ENCODE measurements around the gene SEPSECS. TPM values are rescaled to one million over a fixed set of nuclear protein-coding genes. Genes with fewer than 3 reads are reported as not detected.

Gene SEPSECS
- total RNA-seq, 1 donor = 8.8 TPM

DNA sequence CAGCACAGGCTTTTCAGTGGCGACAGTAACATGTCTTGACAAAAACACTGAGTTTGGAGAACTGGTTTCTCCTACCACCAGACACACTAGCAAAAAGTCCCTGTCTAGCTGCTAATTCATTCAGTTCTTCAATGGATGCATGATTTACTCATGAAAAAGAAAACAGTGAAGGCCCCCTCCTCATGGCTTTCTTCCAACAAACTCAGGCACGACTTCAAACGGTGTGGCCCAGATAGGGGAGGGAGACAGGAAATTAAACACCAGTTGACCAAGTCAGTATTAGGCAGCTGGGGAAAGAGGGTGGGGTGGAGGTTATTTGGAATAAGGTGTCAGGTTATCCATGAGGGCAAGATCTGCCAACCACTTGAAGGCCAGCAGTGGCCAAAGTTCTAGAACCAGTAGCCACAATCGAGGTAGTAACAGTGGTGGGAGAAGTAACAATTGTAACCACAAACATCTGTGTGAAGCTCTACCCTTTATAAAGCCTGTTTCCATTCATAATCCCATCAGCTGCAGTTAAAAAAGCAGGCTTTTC lies 60.2 kb downstream of the SEPSECS start:
- H3K4me3 ChIP-seq (ENCODE audit: low read depth, low read length) = no peak overlapping the region
- peak; percentile 43 for DNase-seq (ENCODE audit: low read depth)
- TF ChIP-seq CTCF (IDR thresholded peaks at IDR 0.05; ENCODE audit: insufficient read depth, low read length) = no peak

- TF ChIP-seq CTCF (IDR thresholded peaks at IDR 0.05; ENCODE audit: insufficient read depth, low read length) = no peak
- peak overlapping the region; percentile 32 for H3K4me3 ChIP-seq (ENCODE audit: low read depth, low read length)
- DNase-seq (ENCODE audit: low read depth) = peak; percentile 84
These were observed 61.0 kb downstream of the SEPSECS start for GRCh38 chr4:25098964-25099891.

GRCh38 chr4:25096981-25097443 lies 63.2 kb downstream of the SEPSECS start:
- no peak for TF ChIP-seq CTCF (IDR thresholded peaks at IDR 0.05; ENCODE audit: insufficient read depth, low read length)
- no peak overlapping the region for H3K4me3 ChIP-seq (ENCODE audit: low read depth, low read length)
- no peak for DNase-seq (ENCODE audit: low read depth)

GRCh38 chr4:25096251-25096980 lies 63.8 kb downstream of the SEPSECS start:
- TF ChIP-seq CTCF (IDR thresholded peaks at IDR 0.05; ENCODE audit: insufficient read depth, low read length) = no peak
- DNase-seq (ENCODE audit: low read depth) = no peak

GRCh38 chr4:25095837-25096236 lies 64.4 kb downstream of the SEPSECS start:
- H3K4me3 ChIP-seq (ENCODE audit: low read depth, low read length) = no peak overlapping the region
- DNase-seq (ENCODE audit: low read depth) = no peak
- TF ChIP-seq CTCF (IDR thresholded peaks at IDR 0.05; ENCODE audit: insufficient read depth, low read length) = no peak

More at GRCh38 chr4:25096251-25096980, 63.8 kb downstream of the SEPSECS start:
- H3K4me3 ChIP-seq (ENCODE audit: low read depth, low read length) = no peak overlapping the region

DNA sequence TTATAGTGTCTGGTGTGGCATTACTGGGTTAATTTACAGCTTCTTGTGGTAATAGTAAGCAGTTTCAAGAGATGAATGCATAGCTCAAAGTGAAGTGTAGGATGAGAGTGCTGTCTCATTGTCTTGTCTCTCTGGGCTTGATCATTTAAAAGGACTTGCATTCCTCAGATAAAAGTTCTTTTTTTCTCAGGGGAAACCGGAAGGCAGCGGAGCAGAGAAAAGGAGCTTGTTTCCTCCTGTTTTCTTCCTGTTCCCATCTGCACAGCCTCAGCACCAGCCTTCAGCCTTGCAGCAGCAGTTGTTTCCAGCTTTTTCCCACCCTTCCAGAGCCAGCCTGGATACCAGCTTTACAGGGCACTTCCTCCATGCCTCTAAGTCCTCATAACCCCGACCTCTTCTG lies 68.1 kb downstream of the SEPSECS start:
- TF ChIP-seq CTCF (IDR thresholded peaks at IDR 0.05; ENCODE audit: insufficient read depth, low read length) = no peak
- DNase-seq (ENCODE audit: low read depth) = no peak
- H3K4me3 ChIP-seq (ENCODE audit: low read depth, low read length) = no peak overlapping the region

All from fibroblast of the aortic adventitia (primary cell).